ENCODE data around the gene CSHL1. TPM values are rescaled to one million over a fixed set of nuclear protein-coding genes. Genes with fewer than 3 reads are reported as not detected.
A peak's percentile ranks its signal among the peaks of the same experiment; 100 is the strongest.
"Not testable (repeated sequence)": the region's sequence is repeated elsewhere in the genome, so short reads cannot be mapped to it uniquely, and the experiment has no call there.

Gene CSHL1
- total RNA-seq, 1 donor from 2014 or later, result not detected

DNA sequence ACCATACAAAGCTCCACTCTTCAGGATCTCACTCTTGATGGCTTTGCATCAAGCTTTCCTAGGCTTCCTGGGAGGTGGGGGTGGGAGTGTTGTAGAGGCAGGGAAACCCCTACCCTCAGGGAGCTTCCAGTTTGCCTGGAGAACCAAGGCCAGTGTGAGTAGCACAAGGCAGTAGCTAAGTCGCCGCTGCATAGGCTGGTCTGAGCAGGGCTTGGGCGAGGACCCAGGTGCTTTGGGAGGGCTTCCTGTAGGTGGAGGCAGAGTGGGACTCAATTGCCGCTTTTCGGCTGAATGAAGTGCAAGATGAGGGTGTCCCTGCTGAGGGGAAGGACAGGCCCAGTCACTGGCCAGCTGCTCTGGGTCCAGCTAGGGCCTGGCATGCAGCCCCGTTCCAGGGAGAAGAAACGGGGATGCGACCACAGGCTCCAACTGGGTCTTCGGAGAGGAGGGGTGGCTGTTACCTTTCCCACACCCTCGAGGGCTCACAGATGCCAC is 17.2 kb upstream of the CSHL1 start:
- peaks cover 20% of the 10 kb centered on the region for H3K4me1 ChIP-seq
- H3K36me3 ChIP-seq, result no peaks in the 10 kb centered on the region
- H3K4me3 ChIP-seq, result no peak overlapping the region
- no peak for ATAC-seq
- DNase-seq, result no peak
- no peaks in the 10 kb centered on the region for H3K27me3 ChIP-seq (ENCODE audit: low read depth)
- no peaks in the 10 kb centered on the region for H3K9me3 ChIP-seq
- H3K27ac ChIP-seq, result no peak overlapping the region
- intact Hi-C loops (cut with DNase I), result no loop called here
- no peak for TF ChIP-seq CTCF (IDR thresholded peaks at IDR 0.05)

- TF ChIP-seq CTCF (IDR thresholded peaks at IDR 0.05), result no peak
- H3K4me3 ChIP-seq, result no peak overlapping the region
- H3K27ac ChIP-seq, result no peak overlapping the region
- H3K4me1 ChIP-seq, result peaks cover 20% of the 10 kb centered on the region
- H3K9me3 ChIP-seq, result no peaks in the 10 kb centered on the region
- peak; percentile 14 for DNase-seq
- H3K27me3 ChIP-seq (ENCODE audit: low read depth), result no peaks in the 10 kb centered on the region
- H3K36me3 ChIP-seq, result no peaks in the 10 kb centered on the region
- ATAC-seq, result no peak
- intact Hi-C loops (cut with DNase I), result no loop called here
Measured at GRCh38 chr17:63927464-63928171, 16.6 kb upstream of the CSHL1 start.

DNA sequence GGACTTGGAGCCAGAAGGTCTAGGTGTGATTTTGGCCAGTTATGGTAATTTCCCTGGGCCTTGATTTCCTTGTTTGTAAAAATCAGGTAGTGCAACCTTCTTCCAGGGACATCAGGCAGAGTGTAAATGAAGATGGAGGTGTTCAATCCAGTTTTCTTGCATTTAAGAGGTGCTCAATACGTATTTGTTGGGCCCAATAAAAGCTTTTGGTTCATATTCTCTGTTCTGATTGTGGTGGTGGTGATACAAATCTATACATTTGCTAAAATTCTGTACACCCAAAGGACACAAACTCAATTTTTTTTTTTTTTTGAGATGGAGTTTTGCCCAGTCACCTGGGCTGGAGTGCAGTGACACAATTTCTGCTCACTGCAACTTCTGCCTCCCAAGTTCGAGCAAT is 15.1 kb upstream of the CSHL1 start:
- Histone ChIP-seq H3K4me3 (no peak overlapping the region), H3K4me1 (peaks cover 7% of the 10 kb centered on the region), H3K27me3 (ENCODE audit: low read depth) (no peaks in the 10 kb centered on the region), H3K9me3 (no peaks in the 10 kb centered on the region), H3K36me3 (no peaks in the 10 kb centered on the region), H3K27ac (no peak overlapping the region)
- no peak for DNase-seq
- intact Hi-C loops (cut with DNase I), result no loop called here
- ATAC-seq, result no peak
- no peak for TF ChIP-seq CTCF (IDR thresholded peaks at IDR 0.05)

- H3K27me3 ChIP-seq (ENCODE audit: low read depth), result no peaks in the 10 kb centered on the region
- H3K27ac ChIP-seq, result no peak overlapping the region
- DNase-seq (peak; percentile 14), ATAC-seq (no peak)
- intact Hi-C loops (cut with DNase I), result no loop called here
- TF ChIP-seq CTCF (IDR thresholded peaks at IDR 0.05), result no peak
- H3K4me1 ChIP-seq, result peaks cover 1% of the 10 kb centered on the region
- no peak overlapping the region for H3K4me3 ChIP-seq
- H3K36me3 ChIP-seq, result no peaks in the 10 kb centered on the region
- H3K9me3 ChIP-seq, result no peaks in the 10 kb centered on the region
Measured at GRCh38 chr17:63925615-63926014, 14.6 kb upstream of the CSHL1 start.

- H3K4me1 ChIP-seq; H3K36me3 ChIP-seq; H3K27me3 ChIP-seq (ENCODE audit: low read depth); H3K27ac ChIP-seq; ATAC-seq; intact Hi-C loops (cut with DNase I); H3K4me3 ChIP-seq; H3K9me3 ChIP-seq: not testable (repeated sequence)
- DNase-seq, result peak; percentile 3
Measured at GRCh38 chr17:63922402-63922801, 11.3 kb upstream of the CSHL1 start.

DNA sequence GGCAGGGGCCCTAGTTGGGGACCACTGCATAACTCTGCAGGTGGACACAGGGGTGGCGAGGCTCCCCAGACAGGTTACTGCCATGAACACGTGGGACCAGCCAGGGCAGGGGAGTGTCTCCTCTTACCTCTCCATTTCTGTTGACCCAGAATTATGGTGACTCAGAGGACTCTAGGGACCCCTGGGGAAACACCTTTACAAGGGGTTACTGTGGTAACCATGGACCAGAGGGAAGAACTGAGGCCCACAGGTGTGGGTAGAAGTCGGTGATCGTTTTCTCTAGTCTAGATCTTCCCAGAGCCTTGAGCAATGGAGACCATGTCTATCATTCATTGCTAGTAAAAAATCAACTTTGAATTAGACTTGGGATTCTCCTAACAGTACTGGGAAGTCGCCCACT is 9.7 kb upstream of the CSHL1 start:
- H3K36me3 ChIP-seq; DNase-seq; intact Hi-C loops (cut with DNase I); H3K27me3 ChIP-seq (ENCODE audit: low read depth); H3K4me1 ChIP-seq; H3K9me3 ChIP-seq; H3K4me3 ChIP-seq; ATAC-seq; H3K27ac ChIP-seq: not testable (repeated sequence)

DNA sequence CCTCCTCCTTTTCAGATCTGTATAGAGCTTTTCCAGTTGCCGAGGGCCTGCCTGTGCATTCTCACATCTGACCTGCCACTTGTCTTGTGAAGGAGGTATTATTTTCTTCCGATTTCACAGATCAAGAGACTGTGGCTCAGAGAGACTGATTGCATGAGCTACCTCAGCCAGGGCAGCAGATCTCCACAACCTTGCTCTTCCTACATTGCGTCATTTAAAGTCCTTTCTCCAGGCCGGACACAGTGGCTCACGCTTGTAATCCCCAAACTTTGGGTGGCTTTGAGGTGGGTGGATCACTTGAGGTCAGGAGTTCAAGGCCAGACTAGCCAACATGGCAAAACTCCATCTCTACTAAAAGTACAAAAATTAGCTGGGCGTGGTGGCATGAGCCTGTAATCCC is 9.0 kb upstream of the CSHL1 start:
- intact Hi-C loops (cut with DNase I); DNase-seq: not testable (repeated sequence)

More for the DNA sequence above, 9.0 kb upstream of the CSHL1 start:
- not testable (repeated sequence) for H3K4me3 ChIP-seq; H3K4me1 ChIP-seq; H3K36me3 ChIP-seq; H3K27me3 ChIP-seq (ENCODE audit: low read depth); H3K9me3 ChIP-seq; ATAC-seq; H3K27ac ChIP-seq
